ENCODE measurements around the gene CD63. TPM values are rescaled to one million over a fixed set of nuclear protein-coding genes. Genes with fewer than 3 reads are reported as not detected.

CD63 gene
- total and polyA plus RNA-seq, 9 of the 15 experiments (the other 6 are each of a cell fraction or from before 2014, with no cell fraction given): 313 to 735 (median 433) TPM

DNA sequence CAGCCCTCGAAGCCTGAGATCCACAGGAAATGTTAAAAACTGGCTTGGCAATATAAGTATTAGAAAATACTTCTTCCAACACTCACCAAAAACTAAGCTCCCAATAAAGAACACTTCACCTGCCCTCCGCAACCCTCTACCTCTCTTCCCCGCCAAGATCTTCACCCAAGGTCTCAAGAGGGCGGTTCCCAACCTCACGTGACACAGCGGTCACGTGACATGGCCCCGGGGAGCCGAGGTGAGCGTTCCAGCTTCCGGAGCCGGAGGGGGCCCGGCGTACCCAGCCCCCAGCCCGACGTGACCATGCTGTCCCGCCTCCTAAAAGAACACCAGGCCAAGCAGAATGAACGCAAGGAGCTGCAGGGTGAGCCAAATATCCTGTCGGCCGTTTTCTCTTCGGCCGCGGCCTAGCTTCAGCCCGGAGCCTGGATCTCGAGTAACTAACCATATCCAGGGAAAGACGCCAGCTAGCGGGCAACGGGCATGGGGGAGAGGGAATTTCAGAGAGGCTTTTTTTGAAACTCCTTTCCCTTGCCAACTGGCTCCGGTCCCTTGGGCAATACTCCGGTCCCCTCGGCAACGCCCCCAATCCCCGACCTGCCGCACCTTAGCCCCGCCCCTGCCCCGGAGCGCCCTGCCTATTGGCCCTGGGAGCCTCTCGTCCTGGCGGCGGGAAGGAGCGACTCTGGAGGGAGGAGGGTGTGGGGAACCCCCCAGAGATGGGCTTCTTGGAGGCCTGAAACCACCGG, 12.8 kb downstream of the CD63 start, which contains the start of gene BLOC1S1 (continued):
- TF ChIP-seq, protein P1, sequence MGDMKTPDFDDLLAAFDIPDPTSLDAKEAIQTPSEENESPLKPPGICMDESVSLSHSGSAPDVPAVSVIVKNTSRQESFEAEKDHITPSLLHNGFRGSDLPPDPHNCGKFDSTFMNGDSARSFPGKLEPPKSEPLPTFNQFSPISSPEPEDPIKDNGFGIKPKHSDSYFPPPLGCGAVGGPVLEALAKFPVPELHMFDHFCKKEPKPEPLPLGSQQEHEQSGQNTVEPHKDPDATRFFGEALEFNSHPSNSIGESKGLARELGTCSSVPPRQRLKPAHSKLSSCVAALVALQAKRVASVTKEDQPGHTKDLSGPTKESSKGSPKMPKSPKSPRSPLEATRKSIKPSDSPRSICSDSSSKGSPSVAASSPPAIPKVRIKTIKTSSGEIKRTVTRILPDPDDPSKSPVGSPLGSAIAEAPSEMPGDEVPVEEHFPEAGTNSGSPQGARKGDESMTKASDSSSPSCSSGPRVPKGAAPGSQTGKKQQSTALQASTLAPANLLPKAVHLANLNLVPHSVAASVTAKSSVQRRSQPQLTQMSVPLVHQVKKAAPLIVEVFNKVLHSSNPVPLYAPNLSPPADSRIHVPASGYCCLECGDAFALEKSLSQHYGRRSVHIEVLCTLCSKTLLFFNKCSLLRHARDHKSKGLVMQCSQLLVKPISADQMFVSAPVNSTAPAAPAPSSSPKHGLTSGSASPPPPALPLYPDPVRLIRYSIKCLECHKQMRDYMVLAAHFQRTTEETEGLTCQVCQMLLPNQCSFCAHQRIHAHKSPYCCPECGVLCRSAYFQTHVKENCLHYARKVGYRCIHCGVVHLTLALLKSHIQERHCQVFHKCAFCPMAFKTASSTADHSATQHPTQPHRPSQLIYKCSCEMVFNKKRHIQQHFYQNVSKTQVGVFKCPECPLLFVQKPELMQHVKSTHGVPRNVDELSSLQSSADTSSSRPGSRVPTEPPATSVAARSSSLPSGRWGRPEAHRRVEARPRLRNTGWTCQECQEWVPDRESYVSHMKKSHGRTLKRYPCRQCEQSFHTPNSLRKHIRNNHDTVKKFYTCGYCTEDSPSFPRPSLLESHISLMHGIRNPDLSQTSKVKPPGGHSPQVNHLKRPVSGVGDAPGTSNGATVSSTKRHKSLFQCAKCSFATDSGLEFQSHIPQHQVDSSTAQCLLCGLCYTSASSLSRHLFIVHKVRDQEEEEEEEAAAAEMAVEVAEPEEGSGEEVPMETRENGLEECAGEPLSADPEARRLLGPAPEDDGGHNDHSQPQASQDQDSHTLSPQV (IDR thresholded peaks at IDR 0.05): no peak
- no peak for TF ChIP-seq TAF15 (IDR thresholded peaks at IDR 0.05; ENCODE audit: low read depth, low read length)
- no peak for TF ChIP-seq ZNF584 (CRISPR knock-in tag; IDR thresholded peaks at IDR 0.05; ENCODE audit: low read depth)
- TF ChIP-seq TARDBP (IDR thresholded peaks at IDR 0.05): no peak
- TF ChIP-seq ATF6 (CRISPR knock-in tag; IDR thresholded peaks at IDR 0.05): no peak
- TF ChIP-seq ATF7 (IDR thresholded peaks at IDR 0.05): peak; percentile 59
- TF ChIP-seq, protein P2, sequence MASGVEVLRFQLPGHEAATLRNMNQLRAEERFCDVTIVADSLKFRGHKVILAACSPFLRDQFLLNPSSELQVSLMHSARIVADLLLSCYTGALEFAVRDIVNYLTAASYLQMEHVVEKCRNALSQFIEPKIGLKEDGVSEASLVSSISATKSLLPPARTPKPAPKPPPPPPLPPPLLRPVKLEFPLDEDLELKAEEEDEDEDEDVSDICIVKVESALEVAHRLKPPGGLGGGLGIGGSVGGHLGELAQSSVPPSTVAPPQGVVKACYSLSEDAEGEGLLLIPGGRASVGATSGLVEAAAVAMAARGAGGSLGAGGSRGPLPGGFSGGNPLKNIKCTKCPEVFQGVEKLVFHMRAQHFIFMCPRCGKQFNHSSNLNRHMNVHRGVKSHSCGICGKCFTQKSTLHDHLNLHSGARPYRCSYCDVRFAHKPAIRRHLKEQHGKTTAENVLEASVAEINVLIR (CRISPR knock-in tag; IDR thresholded peaks at IDR 0.05): no peak
- peak in 1 of 3 experiments; percentile 68; a peak in 2 of 6 replicates for TF ChIP-seq ZBTB11 (CRISPR knock-in tag; IDR thresholded peaks at IDR 0.05)
- no peak for TF ChIP-seq FOXA1 (IDR thresholded peaks at IDR 0.05; ENCODE audit: borderline replicate concordance)
- peak; percentile 91 to 94 for TF ChIP-seq FOXK2 (conservative IDR thresholded peaks at IDR 0.05 in 1 of 2, IDR thresholded peaks at IDR 0.05 in 1 of 2; ENCODE audit: low read depth in 2 of 2)
- no peak for TF ChIP-seq ILF3 (IDR thresholded peaks at IDR 0.05; ENCODE audit: borderline replicate concordance)
- TF ChIP-seq ARNT (IDR thresholded peaks at IDR 0.05): peak in 1 of 2 experiments; percentile 56; a peak in 1 of 4 replicates
- TF ChIP-seq, protein P3, sequence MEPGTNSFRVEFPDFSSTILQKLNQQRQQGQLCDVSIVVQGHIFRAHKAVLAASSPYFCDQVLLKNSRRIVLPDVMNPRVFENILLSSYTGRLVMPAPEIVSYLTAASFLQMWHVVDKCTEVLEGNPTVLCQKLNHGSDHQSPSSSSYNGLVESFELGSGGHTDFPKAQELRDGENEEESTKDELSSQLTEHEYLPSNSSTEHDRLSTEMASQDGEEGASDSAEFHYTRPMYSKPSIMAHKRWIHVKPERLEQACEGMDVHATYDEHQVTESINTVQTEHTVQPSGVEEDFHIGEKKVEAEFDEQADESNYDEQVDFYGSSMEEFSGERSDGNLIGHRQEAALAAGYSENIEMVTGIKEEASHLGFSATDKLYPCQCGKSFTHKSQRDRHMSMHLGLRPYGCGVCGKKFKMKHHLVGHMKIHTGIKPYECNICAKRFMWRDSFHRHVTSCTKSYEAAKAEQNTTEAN (CRISPR knock-in tag; IDR thresholded peaks at IDR 0.05): no peak
- no peak for TF ChIP-seq ZBED1 (IDR thresholded peaks at IDR 0.05)

All from K562 (cell line).